Stimulated activated CD4-positive, alpha-beta T cell treated with anti-CD3 and anti-CD28 coated beads, Interleukin-4, amount 100 ng/mL, for 48 hours (primary cell): ENCODE measurements around the gene SEC14L1.

Experiments used
- DNase-seq, 2 donors: peaks; one replicate each; pipeline ENCODE4 v3.0.0-alpha.2; 2020; ENCODE audit warnings: low read depth in 2 of 2

SEC14L1 gene

DNA sequence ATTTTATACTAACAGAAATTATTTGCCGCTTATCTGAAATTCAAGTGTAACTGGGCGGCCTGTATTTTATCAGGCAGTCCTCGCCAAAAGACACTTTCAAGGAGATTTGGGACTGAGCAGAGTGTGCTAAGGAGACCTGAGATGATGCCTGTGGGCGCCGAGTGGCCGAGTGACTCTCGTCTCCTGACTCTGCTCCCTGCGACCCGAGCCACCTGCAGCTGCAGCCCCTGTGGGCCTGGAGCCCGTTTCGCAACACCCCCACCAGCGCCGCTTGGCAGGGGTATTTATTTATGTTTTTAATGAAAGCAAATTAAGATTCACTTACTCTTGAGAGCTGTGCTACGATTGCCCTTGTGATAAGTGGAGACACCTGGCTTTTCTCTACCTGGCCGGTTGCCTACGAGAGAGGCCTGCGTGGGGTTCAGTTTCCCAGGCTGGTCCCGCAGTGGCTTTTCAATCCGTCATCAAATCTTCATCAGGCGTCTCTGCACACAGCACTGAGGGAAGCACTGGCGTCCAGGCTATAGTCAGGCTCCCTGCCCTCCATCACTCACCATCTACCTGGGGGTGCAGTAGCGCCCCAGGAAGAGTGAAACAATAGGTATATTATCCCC lies 124.0 kb downstream of the SEC14L1 start:
- no peak for DNase-seq

DNA sequence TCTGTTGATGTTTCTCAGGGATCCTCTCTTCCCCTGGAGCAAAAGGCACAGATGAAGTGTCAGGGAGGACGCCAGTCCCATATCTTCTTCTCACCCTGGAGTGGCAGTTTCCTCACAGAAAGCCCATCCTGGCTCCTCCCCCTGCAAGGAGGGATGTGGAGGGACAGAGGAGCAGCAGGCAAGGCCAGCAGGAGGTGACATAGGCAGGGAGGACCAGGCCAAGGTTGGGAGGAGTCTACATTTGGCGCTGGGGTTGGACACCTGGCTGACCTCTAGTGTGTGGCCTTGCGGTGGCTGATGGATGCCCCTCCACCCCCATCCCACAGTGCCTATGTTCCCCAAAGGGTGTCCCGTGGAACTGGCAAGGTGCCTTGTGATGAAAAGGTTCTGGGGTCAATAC lies 125.4 kb downstream of the SEC14L1 start:
- DNase-seq: no peak
